K562 (cell line): Measurements from ENCODE around the gene CCR6. TPM values are rescaled to one million over a fixed set of nuclear protein-coding genes. Genes with fewer than 3 reads are reported as not detected.

Experiments used
- ATF7 ChIP-seq: fragments of 450-650 bp; IDR thresholded peaks from 2 replicates; pipeline ENCODE4 v1.7.1; 2014; ENCODE audit warnings: mild to moderate bottlenecking, moderate library complexity
- CBFB ChIP-seq: sonication (generic); formaldehyde crosslinking; IDR thresholded peaks from 2 replicates; pipeline ENCODE4 v1.4.0; 2020; ENCODE audit warnings: mild to moderate bottlenecking, missing genetic modification reagents
- CEBPB ChIP-seq: fragments of 450-650 bp; IDR thresholded peaks from 2 replicates; pipeline ENCODE4 v1.6.1; 2016; ENCODE audit warnings: missing genetic modification characterization, missing compliant biosample characterization
- CHD2 ChIP-seq: IDR thresholded peaks from 2 replicates; pipeline ENCODE4 v1.6.1; 2011; ENCODE audit warnings: low read depth, low read length
- CSDE1 ChIP-seq, 2 experiments: fragments of 450-650 bp; IDR thresholded peaks; 2 replicates each; pipeline ENCODE4 v1.6.1; 2016; ENCODE audit warnings: mild to moderate bottlenecking in 1 of 2
- FOXA1 ChIP-seq: fragments of 450-650 bp; IDR thresholded peaks from 2 replicates; pipeline ENCODE4 v1.6.1; 2016; ENCODE audit warnings: mild to moderate bottlenecking, borderline replicate concordance
- FUS ChIP-seq: fragments of 200-400 bp; formaldehyde crosslinking; optimal IDR thresholded peaks from 2 replicates; pipeline ENCODE3; 2017; ENCODE audit warnings: low read depth, low read length
- HDAC8 ChIP-seq: fragments of 450-650 bp; IDR thresholded peaks from 2 replicates; pipeline ENCODE4 v1.6.1; 2016; ENCODE audit warnings: mild to moderate bottlenecking, missing genetic modification characterization, moderate library complexity, missing compliant biosample characterization
- HMG20A ChIP-seq: fragments of 450-650 bp; formaldehyde crosslinking; conservative IDR thresholded peaks from 2 replicates; pipeline ENCODE4 v1.4.0; 2020; ENCODE audit warnings: mild to moderate bottlenecking, mixed read lengths
- ILK ChIP-seq: fragments of 450-650 bp; IDR thresholded peaks from 2 replicates; pipeline ENCODE4 v1.6.1; 2016; ENCODE audit warnings: missing genetic modification characterization, low read depth, mild to moderate bottlenecking, missing compliant biosample characterization, moderate library complexity, borderline replicate concordance
- LEF1 ChIP-seq: fragments of 450-650 bp; IDR thresholded peaks from 2 replicates; pipeline ENCODE4 v1.6.1; 2016; ENCODE audit warnings: mild to moderate bottlenecking
- NFIX ChIP-seq: fragments of 250-450 bp; sonication (Bioruptor Pico); IDR thresholded peaks from 2 replicates; pipeline ENCODE4 v1.4.0; 2020; ENCODE audit warnings: low read depth, mild to moderate bottlenecking, moderate library complexity
- PML ChIP-seq: IDR thresholded peaks from 2 replicates; pipeline ENCODE4 v1.6.1; 2012; ENCODE audit warnings: low read length, inconsistent platforms
- PRMT5 ChIP-seq: sonication (generic); formaldehyde crosslinking; IDR thresholded peaks from 2 replicates; pipeline ENCODE4 v1.5.0; 2020; ENCODE audit warnings: missing genetic modification reagents
- SAFB ChIP-seq: fragments of 200-400 bp; formaldehyde crosslinking; IDR thresholded peaks from 2 replicates; pipeline ENCODE4 v1.6.1; 2017; ENCODE audit warnings: low read depth, low read length, borderline replicate concordance
- SIN3A ChIP-seq, 2 experiments: fragments of 150-350 bp in 1 of 2; IDR thresholded peaks; 2 replicates each; pipeline ENCODE4 v1.6.1; 2011 to 2016; ENCODE audit warnings: borderline replicate concordance in 2 of 2, low read depth in 2 of 2, low read length in 2 of 2, mild to moderate bottlenecking in 2 of 2, moderate library complexity in 2 of 2; ENCODE audit not compliant: control insufficient read depth in 1 of 2
- SIN3B ChIP-seq: fragments of 450-650 bp; IDR thresholded peaks from 2 replicates; pipeline ENCODE4 v1.6.1; 2017; ENCODE audit warnings: low read depth, mild to moderate bottlenecking, moderate library complexity
- SRSF3 ChIP-seq: fragments of 200-400 bp; formaldehyde crosslinking; IDR thresholded peaks from 2 replicates; pipeline ENCODE4 v1.6.1; 2016; ENCODE audit warnings: mild to moderate bottlenecking, low read length, moderate library complexity; ENCODE audit not compliant: insufficient read depth
- TAF1 ChIP-seq: IDR thresholded peaks from 2 replicates; pipeline ENCODE4 v1.6.1; 2011; ENCODE audit warnings: mild to moderate bottlenecking, low read length, moderate library complexity; ENCODE audit not compliant: insufficient read depth, control insufficient read depth, severe bottlenecking; ENCODE audit errors: extremely low read depth
- TCFL5 ChIP-seq: fragments of 250-450 bp; sonication (Bioruptor Pico); conservative IDR thresholded peaks from 2 replicates; pipeline ENCODE4 v1.6.1; 2021; ENCODE audit warnings: mild to moderate bottlenecking, moderate library complexity, matching md5 sums
- TFAM ChIP-seq: fragments of 250-450 bp; sonication (Bioruptor Pico); conservative IDR thresholded peaks from 2 replicates; pipeline ENCODE4 v1.5.0; 2021; ENCODE audit warnings: mild to moderate bottlenecking, moderate library complexity
- U2AF1 ChIP-seq: fragments of 200-400 bp; formaldehyde crosslinking; optimal IDR thresholded peaks from 2 replicates; pipeline ENCODE3; 2017; ENCODE audit warnings: mild to moderate bottlenecking, low read depth, low read length, moderate library complexity
- ZNF224 ChIP-seq: sonication (generic); formaldehyde crosslinking; IDR thresholded peaks from 2 replicates; pipeline ENCODE4 v1.8.0; 2022; ENCODE audit warnings: mild to moderate bottlenecking, missing genetic modification reagents
- ZNF282 ChIP-seq: sonication (generic); formaldehyde crosslinking; IDR thresholded peaks from 2 replicates; pipeline ENCODE4 v1.8.1; 2023; ENCODE audit warnings: missing genetic modification reagents
- ZNF551 ChIP-seq: fragments of 250-450 bp; sonication (Bioruptor Pico); IDR thresholded peaks from 2 replicates; pipeline ENCODE4 v1.5.0; 2021; ENCODE audit warnings: mild to moderate bottlenecking, moderate library complexity
- ZNF589 ChIP-seq: fragments of 200-800 bp; sonication (Bioruptor generic); IDR thresholded peaks from 2 replicates; pipeline ENCODE4 v1.6.1; 2016; ENCODE audit warnings: low read depth, missing genetic modification characterization, missing compliant biosample characterization
- ZNF609 ChIP-seq: sonication (generic); formaldehyde crosslinking; IDR thresholded peaks from 2 replicates; pipeline ENCODE4 v1.8.1; 2023; ENCODE audit warnings: missing genetic modification reagents, mild to moderate bottlenecking, borderline replicate concordance
- ZNF778 ChIP-seq: fragments of 450-650 bp; formaldehyde crosslinking; IDR thresholded peaks from 2 replicates; pipeline ENCODE4 v1.4.0; 2020; ENCODE audit warnings: mild to moderate bottlenecking, moderate library complexity
- polyA plus RNA-seq, 8 experiments: library from polyadenylated mRNA; depleted of rRNA in 4 of 8; stranded (reverse) in 5 of 8; unstranded in 3 of 8; fragments of >200 nt; fragmentation: Nextera tagmentation in 2 of 8; fragmentation: Illumina TruSeq in 1 of 8; extraction: Ambion mirVana in 2 of 8; extraction: Trizol in 1 of 8; gene quantifications; 2 replicates each; pipeline versions ENCODE4 v1.2.1 to v1.2.3, GENCODE V29; 2011 to 2014; ENCODE audit warnings: inconsistent platforms in 1 of 8, missing spikeins in 1 of 8
- total RNA-seq, 7 experiments: library from RNA; depleted of rRNA in 6 of 7; stranded (reverse); fragments of >200 nt in 6 of 7; fragmentation: Illumina TruSeq in 2 of 7; extraction: Trizol in 2 of 7; gene quantifications; 2 replicates each; pipeline versions ENCODE4 v1.2.1 to v1.2.3, GENCODE V29; 2011 to 2021; ENCODE audit warnings: low replicate concordance in 1 of 7

Gene CCR6
- total and polyA plus RNA-seq, 9 of the 15 experiments (the other 6 are each of a cell fraction or from before 2014, with no cell fraction given) = not detected

GRCh38 chr6:167100241-167100674 lies 22.6 kb upstream of the CCR6 start (continued):
- no peak for TF ChIP-seq ZNF778 (CRISPR knock-in tag)
- peak; percentile 87 for TF ChIP-seq ZNF589 (CRISPR knock-in tag)
- TF ChIP-seq PRMT5 (CRISPR knock-in tag) = no peak
- TF ChIP-seq TCFL5 (CRISPR knock-in tag) = no peak
- TF ChIP-seq ZNF282 (CRISPR knock-in tag) = no peak
- no peak for TF ChIP-seq SAFB
- TF ChIP-seq ZNF609 = peak; percentile 43; the same call in 1 of the 2 replicates
- TF ChIP-seq NFIX (CRISPR knock-in tag) = no peak
- TF ChIP-seq ZNF551 = no peak
- 0 out of 2 replicates have a peak, but pooled peaks have one; percentile 62 for TF ChIP-seq CBFB (CRISPR knock-in tag)
- no peak for TF ChIP-seq FOXA1
- 0 out of 2 replicates have a peak, but pooled peaks have one; percentile 24 for TF ChIP-seq CEBPB (tag)
- no peak for TF ChIP-seq TAF1
- no peak for TF ChIP-seq SIN3A (IDR thresholded peaks at IDR 0.05; ENCODE audit: borderline replicate concordance in 2 of 2, control insufficient read depth in 1 of 2, low read depth in 2 of 2, low read length in 2 of 2)
- TF ChIP-seq SRSF3 = no peak
- no peak for TF ChIP-seq CSDE1 (IDR thresholded peaks at IDR 0.05)
- TF ChIP-seq FUS = no peak
- TF ChIP-seq ILK = no peak
- no peak for TF ChIP-seq CHD2
- TF ChIP-seq ATF7 = no peak; the same call in 1 of the 2 replicates
- TF ChIP-seq ZNF224 = no peak
- peak; percentile 79 for TF ChIP-seq PML
- TF ChIP-seq HMG20A (CRISPR knock-in tag) = no peak
- no peak for TF ChIP-seq TFAM (CRISPR knock-in tag)
- no peak for TF ChIP-seq HDAC8
- TF ChIP-seq U2AF1 = no peak
- no peak for TF ChIP-seq SIN3B
- peak; percentile 95 for TF ChIP-seq LEF1
